ENCODE data around the gene MLANA.

DNA sequence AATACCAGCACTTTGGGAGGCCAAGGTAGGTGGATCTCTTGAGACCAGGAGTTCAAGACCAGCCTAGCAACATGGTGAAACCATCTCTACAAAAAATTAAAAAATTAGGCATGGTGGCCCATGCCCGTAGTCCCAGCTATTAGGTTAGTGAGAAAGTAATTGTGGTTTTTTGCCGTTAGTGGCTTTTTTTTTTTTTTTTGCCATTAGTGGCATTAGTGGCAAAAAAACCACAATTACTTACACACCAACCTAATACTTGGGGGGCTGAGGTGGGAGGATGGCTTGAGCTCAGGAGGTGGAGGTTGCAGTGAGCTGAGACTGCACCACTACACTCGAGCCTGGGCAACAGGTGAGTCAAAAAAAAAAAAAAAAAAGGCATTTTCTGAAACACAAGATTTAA is 27.8 kb downstream of the MLANA start:
- TF ChIP-seq EZH2phosphoT487 (IDR thresholded peaks at IDR 0.05; ENCODE audit: low read depth, severe bottlenecking, unreplicated experiment) (no peak), EZH2 (IDR thresholded peaks at IDR 0.05; ENCODE audit: borderline replicate concordance) (no peak)
- TF ChIP-seq, protein P1, sequence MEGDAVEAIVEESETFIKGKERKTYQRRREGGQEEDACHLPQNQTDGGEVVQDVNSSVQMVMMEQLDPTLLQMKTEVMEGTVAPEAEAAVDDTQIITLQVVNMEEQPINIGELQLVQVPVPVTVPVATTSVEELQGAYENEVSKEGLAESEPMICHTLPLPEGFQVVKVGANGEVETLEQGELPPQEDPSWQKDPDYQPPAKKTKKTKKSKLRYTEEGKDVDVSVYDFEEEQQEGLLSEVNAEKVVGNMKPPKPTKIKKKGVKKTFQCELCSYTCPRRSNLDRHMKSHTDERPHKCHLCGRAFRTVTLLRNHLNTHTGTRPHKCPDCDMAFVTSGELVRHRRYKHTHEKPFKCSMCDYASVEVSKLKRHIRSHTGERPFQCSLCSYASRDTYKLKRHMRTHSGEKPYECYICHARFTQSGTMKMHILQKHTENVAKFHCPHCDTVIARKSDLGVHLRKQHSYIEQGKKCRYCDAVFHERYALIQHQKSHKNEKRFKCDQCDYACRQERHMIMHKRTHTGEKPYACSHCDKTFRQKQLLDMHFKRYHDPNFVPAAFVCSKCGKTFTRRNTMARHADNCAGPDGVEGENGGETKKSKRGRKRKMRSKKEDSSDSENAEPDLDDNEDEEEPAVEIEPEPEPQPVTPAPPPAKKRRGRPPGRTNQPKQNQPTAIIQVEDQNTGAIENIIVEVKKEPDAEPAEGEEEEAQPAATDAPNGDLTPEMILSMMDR (IDR thresholded peaks at IDR 0.05; ENCODE audit: poor library complexity) = no peak
